ENCODE results near the gene MYO3B.

DNA sequence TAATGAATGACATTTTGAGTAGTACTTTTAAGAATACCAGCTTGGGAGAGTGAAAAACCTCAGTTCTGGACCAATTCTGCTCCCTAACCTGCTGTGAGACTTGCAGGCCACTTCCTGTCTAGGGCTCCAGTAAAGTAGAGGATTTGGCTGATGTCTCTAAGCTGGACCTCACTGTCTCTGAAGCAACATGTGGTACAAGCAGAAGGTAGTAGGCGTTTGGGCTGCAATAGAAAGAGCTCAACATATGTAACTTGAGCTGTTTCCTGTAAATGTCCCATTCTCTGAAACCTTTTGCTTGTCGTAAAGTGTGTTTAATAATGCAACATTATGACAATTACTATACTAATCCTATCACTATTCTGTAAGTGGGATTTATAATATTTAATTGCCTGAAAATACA, 213.1 kb downstream of the MYO3B start:
- TF ChIP-seq EZH2 (IDR thresholded peaks at IDR 0.05) (no peak), POLR2AphosphoS5 (IDR thresholded peaks at IDR 0.05; ENCODE audit: borderline replicate concordance, low read depth, low read length) (no peak)
